Stomach (tissue), 9 donors: Measurements from ENCODE around the gene SPDYC. TPM values are rescaled to one million over a fixed set of nuclear protein-coding genes. Genes with fewer than 3 reads are reported as not detected.

Experiments used
- DNase-seq, 2 donors: peaks; one replicate each; pipeline versions ENCODE4 v3.0.0 to v3.0.0-alpha.2; 2013 to 2019
- H3K27ac ChIP-seq, 5 donors: fragments of 200-600 bp in 4 of 5; sonication (generic) in 4 of 5; one replicate each; pipeline ENCODE4 v1.5.1; 2013 to 2019; ENCODE audit warnings: mild to moderate bottlenecking in 1 of 5, moderate library complexity in 1 of 5
- H3K27me3 ChIP-seq, 3 donors: fragments of 200-600 bp; sonication (generic); one replicate each; pipeline ENCODE4 v1.5.1; 2017 to 2019; ENCODE audit warnings: mixed run types in 1 of 3
- H3K36me3 ChIP-seq, 4 donors: fragments of 200-600 bp; sonication (generic); 1 replicate in 3 of 4; 2 replicates in 1 of 4; pipeline ENCODE4 v1.5.1; 2016 to 2019
- H3K4me1 ChIP-seq, 4 donors: fragments of 200-600 bp; sonication (generic); one replicate each; pipeline ENCODE4 v1.5.1; 2016 to 2019
- H3K4me3 ChIP-seq, 4 donors: fragments of 200-600 bp; sonication (generic) in 3 of 4; one replicate each; pipeline ENCODE4 v1.5.1; 2016 to 2019; ENCODE audit warnings: mild to moderate bottlenecking in 1 of 4
- H3K9me3 ChIP-seq, 4 donors: fragments of 200-600 bp; sonication (generic); one replicate each; pipeline ENCODE4 v1.5.1; 2016 to 2019
- CTCF ChIP-seq, 7 experiments: fragments of 450-650 bp in 4 of 7; fragments of 200-600 bp in 3 of 7; sonication (generic) in 3 of 7; IDR thresholded peaks; one replicate each; pipeline ENCODE4 v1.5.1; 2016 to 2019; ENCODE audit warnings: antibody characterized with exemption in 7 of 7, control low read depth in 2 of 7, mild to moderate bottlenecking in 1 of 7
- EP300 ChIP-seq: sonication (generic); formaldehyde crosslinking; IDR thresholded peaks from one replicate; pipeline ENCODE4 v1.6.1; 2017; ENCODE audit warnings: antibody characterized with exemption
- POLR2A ChIP-seq, 4 donors: fragments of 450-650 bp; IDR thresholded peaks; one replicate each; pipeline ENCODE4 v1.6.1; 2016; ENCODE audit warnings: antibody characterized with exemption in 4 of 4, control low read depth in 2 of 4, mild to moderate bottlenecking in 1 of 4, moderate library complexity in 1 of 4
- POLR2AphosphoS5 ChIP-seq, 3 donors: sonication (generic); formaldehyde crosslinking; IDR thresholded peaks; one replicate each; pipeline ENCODE4 v1.6.1; 2016; ENCODE audit warnings: antibody characterized with exemption in 3 of 3
- WGBS, 5 donors: extraction: QIAGEN DNeasy Blood & Tissue Kit in 3 of 5; methylation state at CpG; one replicate each; pipeline versions ENCODE4 v1.1.5 to v1.1.7; 2013 to 2018; 5-methylcytosine and 5-hydroxymethylcytosine counted together
- intact Hi-C: fragments of 100-400 bp; cut with DNase I; formaldehyde crosslinking; loops from one replicate; pipeline ENCODE4 v1.15.1; 2023; ENCODE audit warnings: low total_unique reads
- polyA plus RNA-seq, 3 donors: library from polyadenylated mRNA; stranded (reverse); fragments of 200-250 nt; gene quantifications; one replicate each; pipeline ENCODE4 v1.2.3, GENCODE V29; 2013
- total RNA-seq, 5 donors: library from RNA; depleted of rRNA; stranded (reverse); fragments of >200 nt; gene quantifications; one replicate each; pipeline versions ENCODE4 v1.1.0 to v1.2.3, GENCODE V29; 2014 to 2016
- donor health status: healthy with polysubstance abuse.
- donor health status: Bipolar disorder and iron deficiency.
- donor health status: healthy.

The SPDYC gene
- total and polyA plus RNA-seq, 8 donors = not detected

GRCh38 chr11:65127473-65128181, 42.4 kb upstream of the SPDYC start:
- H3K36me3 ChIP-seq = peaks cover 77 to 87% (median 85%) of the 10 kb centered on the region in 4 donors
- TF ChIP-seq EP300 (no peak), POLR2AphosphoS5 (IDR thresholded peaks at IDR 0.05) (no peak), POLR2A (IDR thresholded peaks at IDR 0.05) (no peak), CTCF (IDR thresholded peaks at IDR 0.05) (no peak)
- H3K4me3 ChIP-seq = no peak overlapping the region
- intact Hi-C loops = loop anchor here (10.0 kb wide), 1 partner anchor 47 kb away; the partner anchor contains the start of gene SPDYC
- DNase-seq = no peak
- peaks cover 4 to 44% (median 38%) of the 10 kb centered on the region in 4 donors for H3K4me1 ChIP-seq
- H3K9me3 ChIP-seq = no peaks in the 10 kb centered on the region
- H3K27me3 ChIP-seq = no peaks in the 10 kb centered on the region
- H3K27ac ChIP-seq = no peak overlapping the region
- WGBS, 5 donors = 70 to 78% (median 72%) methylated on average over 12 of the region's 12 CpGs

- Histone ChIP-seq H3K4me1 (peaks cover 12 to 44% (median 38%) of the 10 kb centered on the region in 4 donors), H3K36me3 (peaks cover 82 to 92% (median 89%) of the 10 kb centered on the region in 4 donors), H3K27ac (no peak overlapping the region), H3K4me3 (no peak overlapping the region), H3K9me3 (no peaks in the 10 kb centered on the region), H3K27me3 (no peaks in the 10 kb centered on the region)
- intact Hi-C loops = loop anchor here (10.0 kb wide), 1 partner anchor 46 kb away; the partner anchor contains the start of gene SPDYC
- 78 to 87% (median 83%) methylated on average over 9 to 15 of the region's 15 CpGs for WGBS, 5 donors
- TF ChIP-seq EP300 (no peak), POLR2AphosphoS5 (IDR thresholded peaks at IDR 0.05) (no peak), CTCF (IDR thresholded peaks at IDR 0.05) (no peak), POLR2A (IDR thresholded peaks at IDR 0.05) (no peak)
- DNase-seq = no peak
These were observed 41.6 kb upstream of the SPDYC start for GRCh38 chr11:65128182-65129145.

GRCh38 chr11:65129649-65130441, 40.2 kb upstream of the SPDYC start:
- H3K27me3 ChIP-seq = no peaks in the 10 kb centered on the region
- WGBS, 5 donors = 80 to 88% (median 86%) methylated on average over 13 of the region's 13 CpGs
- H3K36me3 ChIP-seq = peaks cover 78 to 83% (median 82%) of the 10 kb centered on the region in 4 donors
- H3K4me3 ChIP-seq = no peak overlapping the region
- peaks cover 13 to 37% (median 33%) of the 10 kb centered on the region in 4 donors for H3K4me1 ChIP-seq
- no peak overlapping the region for H3K27ac ChIP-seq
- intact Hi-C loops = loop anchor here (10.0 kb wide), 1 partner anchor 45 kb away; the partner anchor contains the start of gene SPDYC
- DNase-seq = no peak
- no peaks in the 10 kb centered on the region for H3K9me3 ChIP-seq
- TF ChIP-seq EP300 (no peak), CTCF (IDR thresholded peaks at IDR 0.05) (no peak), POLR2A (IDR thresholded peaks at IDR 0.05) (no peak), POLR2AphosphoS5 (IDR thresholded peaks at IDR 0.05) (no peak)
